OCI-LY1 (cell line): Measurements from ENCODE around the gene CD70.
"Not testable (repeated sequence)": the region's sequence is repeated elsewhere in the genome, so short reads cannot be mapped to it uniquely, and the experiment has no call there.

ENCODE experiments used
- H2AFZ ChIP-seq: fragments of 200-600 bp; sonication (generic), shearing (Covaris generic); 2 replicates; pipeline ENCODE4 v1.6.0; 2014; ENCODE audit warnings: antibody characterized with exemption, mild to moderate bottlenecking, low read length
- H3F3A ChIP-seq: fragments of 200-600 bp; sonication (generic), shearing (Covaris generic); 2 replicates; pipeline ENCODE4 v1.6.0; 2014; ENCODE audit warnings: mild to moderate bottlenecking, antibody characterized with exemption, low read length, moderate library complexity; ENCODE audit not compliant: insufficient read depth
- H3K27ac ChIP-seq: fragments of 200-600 bp; sonication (generic); 2 replicates; pipeline ENCODE4 v1.5.1; 2014; ENCODE audit warnings: low read length, mixed run types, mild to moderate bottlenecking, low read depth; ENCODE audit not compliant: poor library complexity, severe bottlenecking
- H3K27me3 ChIP-seq: fragments of 200-600 bp; sonication (generic); 2 replicates; pipeline ENCODE4 v1.6.0; 2014; ENCODE audit warnings: antibody characterized with exemption, mild to moderate bottlenecking, low read length, moderate library complexity; ENCODE audit not compliant: insufficient read depth
- H3K36me3 ChIP-seq: fragments of 200-600 bp; sonication (generic); 2 replicates; pipeline ENCODE4 v1.6.1; 2014; ENCODE audit warnings: mild to moderate bottlenecking, antibody characterized with exemption, low read length, moderate library complexity, mixed read lengths; ENCODE audit not compliant: insufficient read depth
- H3K4me1 ChIP-seq: fragments of 200-600 bp; sonication (generic); 2 replicates; pipeline ENCODE4 v1.5.1; 2014; ENCODE audit warnings: mild to moderate bottlenecking, low read length, moderate library complexity; ENCODE audit not compliant: insufficient read depth, severe bottlenecking
- H3K4me2 ChIP-seq: fragments of 200-600 bp; sonication (generic), shearing (Covaris generic); 2 replicates; pipeline ENCODE4 v1.6.1; 2014; ENCODE audit warnings: low read length
- H3K4me3 ChIP-seq: fragments of 200-600 bp; sonication (generic); 2 replicates; pipeline ENCODE4 v1.5.1; 2014; ENCODE audit warnings: low read length, low read depth, mild to moderate bottlenecking, mixed read lengths; ENCODE audit not compliant: poor library complexity, severe bottlenecking
- H3K79me2 ChIP-seq: fragments of 200-600 bp; shearing (Covaris generic); 2 replicates; pipeline ENCODE4 v1.6.1; 2016; ENCODE audit warnings: mixed run types, low read length, mixed read lengths; ENCODE audit not compliant: insufficient read depth
- H3K9ac ChIP-seq: fragments of 200-600 bp; sonication (generic), shearing (Covaris generic); 2 replicates; pipeline ENCODE4 v1.6.1; 2014; ENCODE audit warnings: mild to moderate bottlenecking, low read length, mixed read lengths
- H3K9me2 ChIP-seq: fragments of 200-600 bp; sonication (generic), shearing (Covaris generic); 2 replicates; pipeline ENCODE4 v1.6.1; 2014; ENCODE audit warnings: low read depth, mild to moderate bottlenecking, low read length, mixed read lengths
- H3K9me3 ChIP-seq: fragments of 200-600 bp; shearing (Covaris generic); 2 replicates; pipeline ENCODE4 v1.6.1; 2014; ENCODE audit warnings: low read length, mixed read lengths
- H4K20me1 ChIP-seq: fragments of 200-600 bp; sonication (generic), shearing (Covaris generic); 2 replicates; pipeline ENCODE4 v1.6.0; 2016; ENCODE audit warnings: mild to moderate bottlenecking, low read length; ENCODE audit not compliant: insufficient read depth
- CTCF ChIP-seq: fragments of 200-600 bp; sonication (generic), shearing (Covaris generic); IDR thresholded peaks from 2 replicates; pipeline ENCODE4 v1.5.1; 2017; ENCODE audit warnings: mild to moderate bottlenecking, antibody characterized with exemption, low read length, moderate library complexity, mixed read lengths
- EZH2 ChIP-seq: fragments of 200-600 bp; sonication (generic), shearing (Covaris generic); IDR thresholded peaks from 2 replicates; pipeline ENCODE4 v1.8.0; 2017; ENCODE audit warnings: borderline replicate concordance, mixed run types, mild to moderate bottlenecking, antibody characterized with exemption, low read length, moderate library complexity, mixed read lengths

Gene CD70

GRCh38 chr19:6586726-6587092 lies 4.2 kb downstream of the CD70 start:
- Histone ChIP-seq H3K4me1 (peaks cover 32% of the 10 kb centered on the region), H3K4me3 (peak overlapping the region; percentile 91), H3K9ac (peak overlapping the region; percentile 99)

GRCh38 chr19:6586056-6586455 lies 4.9 kb downstream of the CD70 start:
- no peaks in the 10 kb centered on the region for H3K9me2 ChIP-seq
- no peaks in the 10 kb centered on the region for H3K9me3 ChIP-seq
- H3K4me2 ChIP-seq, result no peak overlapping the region
- TF ChIP-seq CTCF (no peak), EZH2 (no peak)
- H3K36me3 ChIP-seq, result peaks cover 73% of the 10 kb centered on the region
- H3K9ac ChIP-seq, result no peak overlapping the region
- H3F3A ChIP-seq, result no peaks in the 10 kb centered on the region
- peaks cover 34% of the 10 kb centered on the region for H3K4me1 ChIP-seq
- no peaks in the 10 kb centered on the region for H3K27me3 ChIP-seq
- H2AFZ ChIP-seq, result no peak overlapping the region
- no peak overlapping the region for H3K4me3 ChIP-seq
- H4K20me1 ChIP-seq, result no peaks in the 10 kb centered on the region
- peaks cover 5% of the 10 kb centered on the region; the same call in 1 of the 2 replicates for H3K79me2 ChIP-seq
- H3K27ac ChIP-seq, result peak overlapping the region; percentile 97

More at GRCh38 chr19:6586726-6587092, 4.2 kb downstream of the CD70 start:
- H3K4me2 ChIP-seq, result peak overlapping the region; percentile 79
- TF ChIP-seq EZH2, result no peak
- TF ChIP-seq CTCF, result no peak
- no peaks in the 10 kb centered on the region for H3F3A ChIP-seq
- no peaks in the 10 kb centered on the region for H3K9me2 ChIP-seq
- H3K36me3 ChIP-seq, result peaks cover 73% of the 10 kb centered on the region
- peaks cover 5% of the 10 kb centered on the region; the same call in 1 of the 2 replicates for H3K79me2 ChIP-seq
- no peaks in the 10 kb centered on the region for H3K9me3 ChIP-seq
- H3K27me3 ChIP-seq, result no peaks in the 10 kb centered on the region
- no peak overlapping the region for H2AFZ ChIP-seq
- H3K27ac ChIP-seq, result peak overlapping the region; percentile 97
- H4K20me1 ChIP-seq, result no peaks in the 10 kb centered on the region

GRCh38 chr19:6582515-6583484 lies 8.2 kb downstream of the CD70 start:
- Histone ChIP-seq H3K36me3 (peaks cover 51% of the 10 kb centered on the region), H3K4me1 (peaks cover 52% of the 10 kb centered on the region), H3K27ac (peak overlapping the region; percentile 48)
- not testable (repeated sequence) for H4K20me1 ChIP-seq, H3K9ac ChIP-seq, H3F3A ChIP-seq, H3K4me3 ChIP-seq, H3K9me3 ChIP-seq, H3K79me2 ChIP-seq, H2AFZ ChIP-seq, H3K9me2 ChIP-seq, H3K4me2 ChIP-seq, H3K27me3 ChIP-seq
